Brain microvascular endothelial cell (primary cell): ENCODE results near the gene OGFOD2.
"Not testable (repeated sequence)": the region's sequence is repeated elsewhere in the genome, so short reads cannot be mapped to it uniquely, and the experiment has no call there.

Experiments
- DNase-seq: peaks from one replicate; pipeline ENCODE4 v3.0.0-alpha.2; 2020
- H3K27ac ChIP-seq: fragments of 250-450 bp; sonication (Bioruptor Pico); 2 replicates; pipeline ENCODE4 v1.5.1; 2020; ENCODE audit warnings: mild to moderate bottlenecking, moderate library complexity
- H3K27me3 ChIP-seq: fragments of 250-450 bp; sonication (Bioruptor Pico); replicated peaks from 2 replicates; pipeline ENCODE4 v1.5.1; 2020; ENCODE audit warnings: mild to moderate bottlenecking
- H3K36me3 ChIP-seq: fragments of 250-450 bp; sonication (Bioruptor Pico); replicated peaks from 2 replicates; pipeline ENCODE4 v1.5.1; 2020; ENCODE audit warnings: mild to moderate bottlenecking
- H3K4me3 ChIP-seq: 2 replicates; pipeline ENCODE4 v1.5.1; 2011; ENCODE audit warnings: low read depth, mild to moderate bottlenecking, control low read depth, low read length, moderate library complexity
- in situ Hi-C: cut with HindIII; loops from 2 replicates; pipeline ENCODE4 v1.10.0; 2017; ENCODE audit warnings: low sequenced_read_pairs, low pct_ligation_motif_present
- TF ChIP-seq, protein P1 (sequence below): IDR thresholded peaks from 2 replicates; pipeline ENCODE4 v1.5.1; 2011; ENCODE audit warnings: low read depth, mild to moderate bottlenecking, moderate library complexity, low read length, control low read depth, inconsistent platforms; ENCODE audit errors: missing control alignments

OGFOD2 gene

DNA sequence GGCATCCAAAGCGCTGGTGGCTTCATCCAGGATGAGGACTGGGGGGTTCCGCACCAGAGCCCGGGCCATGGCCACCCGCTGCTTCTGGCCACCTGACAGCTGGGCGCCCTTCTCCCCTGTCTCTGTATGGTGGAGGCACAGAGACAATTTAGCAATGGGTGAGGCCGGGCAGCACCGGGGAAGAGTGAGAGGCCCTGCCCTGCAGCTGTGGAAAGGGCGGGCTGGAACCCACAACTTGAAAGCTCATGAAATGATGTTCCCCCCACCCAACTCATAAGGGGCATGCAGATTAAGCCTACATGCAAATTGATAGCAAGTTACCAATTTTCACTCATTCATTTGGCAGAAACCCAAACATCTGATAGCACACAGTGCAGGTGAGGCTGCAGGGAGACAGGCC lies 42.8 kb upstream of the OGFOD2 start:
- no peak overlapping the region for H3K4me3 ChIP-seq
- in situ Hi-C loops, result no loop called here
- H3K27me3 ChIP-seq, result no peaks in the 10 kb centered on the region
- H3K27ac ChIP-seq, result no peak overlapping the region
- TF ChIP-seq, protein P1, sequence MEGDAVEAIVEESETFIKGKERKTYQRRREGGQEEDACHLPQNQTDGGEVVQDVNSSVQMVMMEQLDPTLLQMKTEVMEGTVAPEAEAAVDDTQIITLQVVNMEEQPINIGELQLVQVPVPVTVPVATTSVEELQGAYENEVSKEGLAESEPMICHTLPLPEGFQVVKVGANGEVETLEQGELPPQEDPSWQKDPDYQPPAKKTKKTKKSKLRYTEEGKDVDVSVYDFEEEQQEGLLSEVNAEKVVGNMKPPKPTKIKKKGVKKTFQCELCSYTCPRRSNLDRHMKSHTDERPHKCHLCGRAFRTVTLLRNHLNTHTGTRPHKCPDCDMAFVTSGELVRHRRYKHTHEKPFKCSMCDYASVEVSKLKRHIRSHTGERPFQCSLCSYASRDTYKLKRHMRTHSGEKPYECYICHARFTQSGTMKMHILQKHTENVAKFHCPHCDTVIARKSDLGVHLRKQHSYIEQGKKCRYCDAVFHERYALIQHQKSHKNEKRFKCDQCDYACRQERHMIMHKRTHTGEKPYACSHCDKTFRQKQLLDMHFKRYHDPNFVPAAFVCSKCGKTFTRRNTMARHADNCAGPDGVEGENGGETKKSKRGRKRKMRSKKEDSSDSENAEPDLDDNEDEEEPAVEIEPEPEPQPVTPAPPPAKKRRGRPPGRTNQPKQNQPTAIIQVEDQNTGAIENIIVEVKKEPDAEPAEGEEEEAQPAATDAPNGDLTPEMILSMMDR, result no peak
- DNase-seq, result no peak
- no peaks in the 10 kb centered on the region for H3K36me3 ChIP-seq

DNA sequence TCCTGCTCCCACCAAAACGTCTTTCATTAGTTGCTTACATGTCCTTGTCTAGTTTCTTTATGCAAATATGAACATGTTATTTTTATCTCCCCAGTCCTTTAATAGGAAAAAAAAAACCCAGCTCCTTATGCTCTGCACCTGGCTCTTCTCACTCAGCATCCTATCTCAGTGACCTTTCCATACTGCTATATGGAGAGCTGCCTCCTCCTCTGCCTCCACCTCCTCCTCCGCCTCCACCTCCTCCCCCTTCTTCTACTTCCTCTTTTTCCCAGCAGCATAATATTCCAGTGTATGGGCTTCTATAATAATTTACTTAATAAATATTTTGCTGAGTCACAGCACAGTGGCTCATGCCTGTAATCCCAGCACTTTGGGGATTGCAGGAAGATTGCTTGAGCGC lies 40.3 kb upstream of the OGFOD2 start:
- in situ Hi-C loops, result no loop called here
- Histone ChIP-seq H3K36me3 (no peaks in the 10 kb centered on the region), H3K4me3 (no peak overlapping the region), H3K27ac (no peak overlapping the region), H3K27me3 (no peaks in the 10 kb centered on the region)
- DNase-seq, result no peak
- TF ChIP-seq, protein P1, result no peak

DNA sequence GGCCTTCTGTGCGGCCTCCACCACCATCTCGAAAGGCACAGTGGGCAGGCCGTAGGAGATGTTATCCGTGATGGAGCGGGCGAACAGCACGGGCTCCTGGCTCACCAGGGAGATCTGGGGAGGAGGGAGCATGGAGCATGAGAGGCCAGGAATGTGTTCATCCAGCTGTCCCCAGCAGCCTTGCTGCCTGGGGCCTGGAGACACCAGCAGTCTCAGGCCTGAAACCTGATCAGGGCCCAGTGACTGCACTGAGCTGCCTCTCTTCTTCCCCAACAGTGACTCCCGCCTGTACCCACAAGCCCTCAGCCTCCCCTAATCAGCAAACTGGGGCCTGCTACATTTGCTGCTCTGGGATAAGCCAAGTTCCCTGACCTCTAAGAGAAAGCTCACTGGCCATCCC lies 39.7 kb upstream of the OGFOD2 start:
- in situ Hi-C loops, result no loop called here
- Histone ChIP-seq H3K27ac (no peak overlapping the region), H3K36me3 (no peaks in the 10 kb centered on the region), H3K27me3 (no peaks in the 10 kb centered on the region), H3K4me3 (no peak overlapping the region)
- TF ChIP-seq, protein P1, result no peak
- no peak for DNase-seq

DNA sequence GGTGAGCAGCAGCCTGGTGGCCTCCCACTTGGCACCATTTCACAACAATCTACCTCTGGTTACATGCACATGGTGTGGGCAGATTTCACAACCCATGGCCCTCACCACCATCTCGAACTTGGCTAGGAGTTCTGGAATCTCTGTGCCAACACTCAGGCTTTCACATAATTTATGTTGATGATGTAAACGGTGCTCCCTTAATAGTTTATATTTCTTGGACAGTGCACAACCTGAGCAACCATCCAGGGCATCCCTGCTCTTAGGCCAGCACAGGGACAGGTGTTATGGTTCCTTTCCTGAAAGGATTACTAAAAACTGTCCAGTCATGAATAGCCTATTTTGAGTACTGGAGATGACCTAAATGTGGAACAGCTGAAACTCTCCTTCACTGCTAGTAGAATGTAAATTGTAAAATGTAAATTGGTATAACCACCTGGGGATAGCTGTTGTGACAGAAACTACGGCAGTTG lies 37.4 kb upstream of the OGFOD2 start:
- Histone ChIP-seq H3K36me3 (no peaks in the 10 kb centered on the region), H3K27ac (no peak overlapping the region), H3K4me3 (no peak overlapping the region), H3K27me3 (no peaks in the 10 kb centered on the region)
- TF ChIP-seq, protein P1, result no peak
- no peak for DNase-seq
- in situ Hi-C loops, result no loop called here

DNA sequence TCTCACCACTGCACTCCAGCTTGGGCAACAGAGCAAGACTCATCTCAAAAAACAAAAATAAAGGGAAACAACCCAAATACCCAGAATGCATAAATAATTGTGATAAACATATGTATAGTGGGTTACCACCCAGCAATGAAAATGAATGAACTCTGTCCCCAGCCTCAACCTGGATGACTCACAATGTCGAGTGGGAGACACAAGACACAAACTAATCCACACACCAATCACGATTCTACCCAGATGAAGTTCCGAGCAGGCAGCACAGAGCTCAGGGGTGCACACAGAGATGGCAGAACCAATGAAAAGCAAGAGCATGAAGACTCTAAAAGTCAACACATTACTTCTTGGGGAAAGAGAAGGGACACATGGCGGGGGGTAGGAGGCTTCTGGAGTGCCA lies 35.9 kb upstream of the OGFOD2 start:
- no peak overlapping the region for H3K4me3 ChIP-seq
- no peaks in the 10 kb centered on the region for H3K27me3 ChIP-seq
- in situ Hi-C loops, result no loop called here
- TF ChIP-seq, protein P1, result no peak
- no peaks in the 10 kb centered on the region for H3K36me3 ChIP-seq
- no peak overlapping the region for H3K27ac ChIP-seq
- no peak for DNase-seq

DNA sequence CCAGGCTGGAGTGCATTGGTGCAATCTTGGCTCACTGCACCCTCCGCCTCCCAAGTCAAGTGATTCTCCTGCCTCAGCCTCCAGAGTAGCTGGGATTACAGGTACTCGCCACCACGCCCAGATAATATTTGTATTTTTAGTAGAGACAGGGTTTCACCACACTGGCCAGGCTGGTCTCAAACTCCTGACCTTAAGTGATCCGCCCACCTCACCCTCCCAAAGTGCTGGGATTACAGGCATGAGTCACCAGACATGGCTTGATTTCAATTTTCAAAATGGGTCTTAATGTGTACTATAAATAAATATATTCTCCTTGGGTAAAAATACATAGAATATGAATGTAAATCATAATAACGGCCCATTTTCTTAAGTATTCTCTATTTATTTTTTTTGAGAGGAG lies 33.7 kb upstream of the OGFOD2 start:
- H3K27ac ChIP-seq, H3K36me3 ChIP-seq, DNase-seq, H3K27me3 ChIP-seq, in situ Hi-C loops, H3K4me3 ChIP-seq: not testable (repeated sequence)
